Lung (tissue), 12 donors: Measurements from ENCODE around the gene DNM2. TPM values are rescaled to one million over a fixed set of nuclear protein-coding genes. Genes with fewer than 3 reads are reported as not detected.
A peak's percentile ranks its signal among the peaks of the same experiment; 100 is the strongest.

ENCODE experiments used
- ATAC-seq: fragments of 200-7000 bp; cut with Tn5 transposase; one replicate; pipeline ENCODE4 v1.9.1; 2020; ENCODE audit warnings: moderate number of reproducible peaks; ENCODE audit not compliant: insufficient read depth, low FRiP score
- DNase-seq, 3 donors: peaks; one replicate each; pipeline ENCODE4 v3.0.0-alpha.2; 2013 to 2017
- H3K27ac ChIP-seq, 2 donors: one replicate each; pipeline ENCODE4 v1.5.1; 2013; ENCODE audit warnings: mild to moderate bottlenecking in 2 of 2, moderate library complexity in 2 of 2, control low read depth in 1 of 2, inconsistent platforms in 1 of 2, low read depth in 1 of 2, low read length in 1 of 2
- H3K27me3 ChIP-seq, 3 donors: one replicate each; pipeline ENCODE4 v1.5.1; 2013; ENCODE audit warnings: low read length in 2 of 3; ENCODE audit not compliant: control insufficient read depth in 3 of 3, insufficient read depth in 3 of 3
- H3K36me3 ChIP-seq, 4 donors: one replicate each; pipeline ENCODE4 v1.5.1; 2013; ENCODE audit warnings: low read length in 4 of 4, mild to moderate bottlenecking in 1 of 4, moderate library complexity in 1 of 4; ENCODE audit not compliant: control insufficient read depth in 4 of 4, insufficient read depth in 4 of 4
- H3K4me1 ChIP-seq, 5 donors: one replicate each; pipeline ENCODE4 v1.5.1; 2013; ENCODE audit warnings: low read length in 5 of 5, mild to moderate bottlenecking in 2 of 5, moderate library complexity in 1 of 5; ENCODE audit not compliant: control insufficient read depth in 5 of 5, insufficient read depth in 5 of 5
- H3K4me3 ChIP-seq: one replicate; pipeline ENCODE4 v1.5.1; 2013; ENCODE audit warnings: mild to moderate bottlenecking, control low read depth, moderate library complexity
- H3K9ac ChIP-seq, 2 donors: one replicate each; pipeline ENCODE4 v1.5.1; 2013; ENCODE audit warnings: low read length in 2 of 2, control low read depth in 1 of 2; ENCODE audit not compliant: insufficient read depth in 1 of 2
- H3K9me3 ChIP-seq, 4 donors: one replicate each; pipeline ENCODE4 v1.5.1; 2013; ENCODE audit warnings: low read length in 3 of 4, mild to moderate bottlenecking in 1 of 4, moderate library complexity in 1 of 4; ENCODE audit not compliant: control insufficient read depth in 4 of 4, insufficient read depth in 3 of 4
- WGBS, 2 donors: extraction: QIAGEN DNeasy Blood & Tissue Kit; methylation state at CpG; one replicate each; pipeline ENCODE4 v1.1.7; 2013; 5-methylcytosine and 5-hydroxymethylcytosine counted together
- polyA plus RNA-seq, 2 donors: library from polyadenylated mRNA; stranded (reverse); fragments of 200-250 nt; gene quantifications; one replicate each; pipeline ENCODE4 v1.2.1, GENCODE V29; 2013
- total RNA-seq, 2 donors: library from RNA; depleted of rRNA in 1 of 2; stranded (reverse); fragments of >200 nt in 1 of 2; gene quantifications; one replicate each; pipeline ENCODE4 v1.2.1, GENCODE V29; 2014 to 2021
- TF ChIP-seq, protein P1 (sequence below): IDR thresholded peaks from 2 replicates; pipeline ENCODE4 v1.5.1; 2012; ENCODE audit warnings: mild to moderate bottlenecking; ENCODE audit errors: control extremely low read depth, extremely low read depth
- donor health status: control.
- donor health status: control.
- donor health status: Bipolar disorder and iron deficiency.
- donor health status: healthy.
- donor health status: DM: yes; HTN: yes; CAD: no.

DNM2 gene
- total and polyA plus RNA-seq, 4 donors: 172 to 277 (median 204) TPM

- WGBS, 2 donors: 24 to 62% methylated on average over 10 of the region's 10 CpGs
- TF ChIP-seq, protein P1, sequence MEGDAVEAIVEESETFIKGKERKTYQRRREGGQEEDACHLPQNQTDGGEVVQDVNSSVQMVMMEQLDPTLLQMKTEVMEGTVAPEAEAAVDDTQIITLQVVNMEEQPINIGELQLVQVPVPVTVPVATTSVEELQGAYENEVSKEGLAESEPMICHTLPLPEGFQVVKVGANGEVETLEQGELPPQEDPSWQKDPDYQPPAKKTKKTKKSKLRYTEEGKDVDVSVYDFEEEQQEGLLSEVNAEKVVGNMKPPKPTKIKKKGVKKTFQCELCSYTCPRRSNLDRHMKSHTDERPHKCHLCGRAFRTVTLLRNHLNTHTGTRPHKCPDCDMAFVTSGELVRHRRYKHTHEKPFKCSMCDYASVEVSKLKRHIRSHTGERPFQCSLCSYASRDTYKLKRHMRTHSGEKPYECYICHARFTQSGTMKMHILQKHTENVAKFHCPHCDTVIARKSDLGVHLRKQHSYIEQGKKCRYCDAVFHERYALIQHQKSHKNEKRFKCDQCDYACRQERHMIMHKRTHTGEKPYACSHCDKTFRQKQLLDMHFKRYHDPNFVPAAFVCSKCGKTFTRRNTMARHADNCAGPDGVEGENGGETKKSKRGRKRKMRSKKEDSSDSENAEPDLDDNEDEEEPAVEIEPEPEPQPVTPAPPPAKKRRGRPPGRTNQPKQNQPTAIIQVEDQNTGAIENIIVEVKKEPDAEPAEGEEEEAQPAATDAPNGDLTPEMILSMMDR: no peak
- Histone ChIP-seq H3K9me3 (no peaks in the 10 kb centered on the region), H3K27ac (peak overlapping the region in 1 of 2 donors; percentile 32), H3K4me3 (no peak overlapping the region), H3K27me3 (no peaks in the 10 kb centered on the region), H3K36me3 (peaks cover 5 to 54% (median 39%) of the 10 kb centered on the region in 4 donors), H3K4me1 (no peaks in the 10 kb centered on the region), H3K9ac (no peak overlapping the region)
- ATAC-seq (peak; percentile 42), DNase-seq (peak in 1 of 3 donors; percentile 19)
Measured at GRCh38 chr19:10784257-10784656, 66.4 kb downstream of the DNM2 start.

DNA sequence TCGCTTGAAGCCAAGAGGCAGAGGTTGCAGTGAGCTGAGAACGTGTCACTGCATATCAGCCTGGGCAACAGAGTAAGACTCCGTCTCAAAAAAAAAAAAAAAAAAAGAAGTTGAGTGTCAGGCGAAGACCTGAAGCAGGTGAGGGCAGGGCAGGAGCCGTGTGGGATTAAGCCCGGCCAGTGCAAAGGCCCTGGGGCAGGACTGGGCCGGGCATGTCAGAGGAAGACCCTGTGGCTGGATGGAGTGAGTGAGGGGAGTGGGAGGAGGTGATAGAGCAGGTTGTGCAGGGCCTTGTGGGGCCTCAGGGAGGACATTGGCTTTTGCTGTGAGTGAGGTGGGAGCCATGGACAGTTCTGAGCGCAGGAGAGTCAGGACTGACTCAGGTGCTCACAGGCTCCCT is 70.3 kb downstream of the DNM2 start:
- ATAC-seq: no peak
- Histone ChIP-seq H3K4me1 (no peaks in the 10 kb centered on the region), H3K4me3 (no peak overlapping the region), H3K9me3 (no peaks in the 10 kb centered on the region), H3K9ac (no peak overlapping the region), H3K27ac (no peak overlapping the region), H3K27me3 (no peaks in the 10 kb centered on the region), H3K36me3 (peaks cover 11 to 58% (median 33%) of the 10 kb centered on the region in 4 donors)
- TF ChIP-seq, protein P1: no peak
- DNase-seq: no peak
- WGBS, 2 donors: 98% methylated on average over 8 of the region's 8 CpGs

GRCh38 chr19:10789866-10790265 is 72.0 kb downstream of the DNM2 start:
- Histone ChIP-seq H3K9ac (no peak overlapping the region), H3K27me3 (no peaks in the 10 kb centered on the region), H3K36me3 (peaks cover 15 to 54% (median 35%) of the 10 kb centered on the region in 4 donors), H3K4me3 (no peak overlapping the region), H3K9me3 (no peaks in the 10 kb centered on the region), H3K4me1 (no peaks in the 10 kb centered on the region), H3K27ac (no peak overlapping the region)
- 93 to 95% methylated on average over 10 of the region's 10 CpGs for WGBS, 2 donors
- TF ChIP-seq, protein P1: no peak
- DNase-seq (no peak), ATAC-seq (no peak)

- 94 to 96% methylated on average over 19 of the region's 19 CpGs for WGBS, 2 donors
- Histone ChIP-seq H3K4me3 (no peak overlapping the region), H3K9me3 (no peaks in the 10 kb centered on the region), H3K9ac (no peak overlapping the region), H3K27ac (no peak overlapping the region), H3K4me1 (no peaks in the 10 kb centered on the region), H3K36me3 (peaks cover 10 to 55% (median 16%) of the 10 kb centered on the region in 4 donors), H3K27me3 (no peaks in the 10 kb centered on the region)
- ATAC-seq (no peak), DNase-seq (no peak)
- TF ChIP-seq, protein P1: no peak
Measured at GRCh38 chr19:10796653-10797052, 78.8 kb downstream of the DNM2 start.
